Psoas muscle (tissue), 8 donors: ENCODE measurements around the gene WDR82. TPM values are rescaled to one million over a fixed set of nuclear protein-coding genes. Genes with fewer than 3 reads are reported as not detected.

Experiments
- ATAC-seq, 4 donors: fragments of 200-7000 bp; cut with Tn5 transposase; one replicate each; pipeline ENCODE4 v1.9.1; 2020; ENCODE audit warnings: moderate library complexity in 3 of 4, mild to moderate bottlenecking in 2 of 4
- DNase-seq, 2 donors: peaks; one replicate each; pipeline ENCODE4 v3.0.0-alpha.2; 2020
- H3K27ac ChIP-seq: fragments of 200-600 bp; one replicate; pipeline ENCODE4 v1.8.0; 2022
- H3K27me3 ChIP-seq, 3 donors: fragments of 200-600 bp in 1 of 3; one replicate each; pipeline versions ENCODE4 v1.6.1 to v1.8.0; 2013 to 2022; ENCODE audit warnings: low read length in 2 of 3, mild to moderate bottlenecking in 2 of 3, moderate library complexity in 1 of 3; ENCODE audit not compliant: insufficient read depth in 3 of 3
- H3K36me3 ChIP-seq, 2 donors: fragments of 200-600 bp in 1 of 2; one replicate each; pipeline versions ENCODE4 v1.6.1 to v1.8.0; 2013 to 2022; ENCODE audit warnings: low read depth in 1 of 2, mild to moderate bottlenecking in 1 of 2, moderate library complexity in 1 of 2; ENCODE audit not compliant: insufficient read depth in 1 of 2
- H3K4me1 ChIP-seq: fragments of 200-600 bp; one replicate; pipeline ENCODE4 v1.8.0; 2022
- H3K4me3 ChIP-seq: fragments of 200-600 bp; one replicate; pipeline ENCODE4 v1.8.0; 2022; ENCODE audit warnings: mild to moderate bottlenecking
- H3K9me3 ChIP-seq: fragments of 200-600 bp; one replicate; pipeline ENCODE4 v1.8.0; 2022
- whole genome bisulfite sequencing, 3 donors: extraction: QIAGEN DNeasy Blood & Tissue Kit; methylation state at CpG; one replicate each; pipeline versions ENCODE4 v1.1.6 to v1.1.7; 2013; 5-methylcytosine and 5-hydroxymethylcytosine counted together
- intact Hi-C, 2 donors: fragments of 100-400 bp; cut with DNase I; formaldehyde crosslinking; loops; one replicate each; pipeline versions ENCODE4 v1.11.0 to v1.14.2; 2022
- polyA plus RNA-seq, 3 donors: library from polyadenylated mRNA; stranded (reverse); fragments of 200-250 nt; gene quantifications; one replicate each; pipeline ENCODE4 v1.2.3, GENCODE V29; 2013
- total RNA-seq, 4 donors: library from RNA; stranded (reverse); fragmentation: NEBNext Ultra II Directional in 2 of 4; extraction: Animal tissue kit (Norgen Biotek cat#: 25700) in 2 of 4; gene quantifications; one replicate each; pipeline versions ENCODE4 v1.2.1 to v1.2.4, GENCODE V29; 2021 to 2023
- TF ChIP-seq, protein P1 (sequence below): fragments of 200-600 bp; IDR thresholded peaks from one replicate; pipeline ENCODE4 v1.8.0; 2022; ENCODE audit warnings: antibody characterized with exemption
- donor health status: healthy with polysubstance abuse.
- donor health status: DM: no; HTN: no; CAD: no; lungs with moderate emphysema.
- donor health status: Bipolar disorder and iron deficiency.
- donor health status: healthy.
- donor health status: DM: yes; HTN: yes; CAD: no.
- donor health status: DM: no; HTN: no; CAD: no.
- donor health status: DM: no; HTN: no; CAD: no.
- donor health status: DM: yes; HTN: yes; CAD: no.

The WDR82 gene
- total and polyA plus RNA-seq, 7 donors: 46.1 to 96.7 (median 84.0) TPM

- Histone ChIP-seq H3K36me3 (no peaks in the 10 kb centered on the region), H3K4me3 (no peak overlapping the region), H3K27ac (no peak overlapping the region), H3K4me1 (peaks cover 36% of the 10 kb centered on the region), H3K27me3 (no peaks in the 10 kb centered on the region), H3K9me3 (no peaks in the 10 kb centered on the region)
- DNase-seq: no peak
- WGBS, 3 donors: 91 to 100% (median 95%) methylated on average over 1 of the region's 1 CpG
- intact Hi-C loops: no loop called here
- TF ChIP-seq, protein P1, sequence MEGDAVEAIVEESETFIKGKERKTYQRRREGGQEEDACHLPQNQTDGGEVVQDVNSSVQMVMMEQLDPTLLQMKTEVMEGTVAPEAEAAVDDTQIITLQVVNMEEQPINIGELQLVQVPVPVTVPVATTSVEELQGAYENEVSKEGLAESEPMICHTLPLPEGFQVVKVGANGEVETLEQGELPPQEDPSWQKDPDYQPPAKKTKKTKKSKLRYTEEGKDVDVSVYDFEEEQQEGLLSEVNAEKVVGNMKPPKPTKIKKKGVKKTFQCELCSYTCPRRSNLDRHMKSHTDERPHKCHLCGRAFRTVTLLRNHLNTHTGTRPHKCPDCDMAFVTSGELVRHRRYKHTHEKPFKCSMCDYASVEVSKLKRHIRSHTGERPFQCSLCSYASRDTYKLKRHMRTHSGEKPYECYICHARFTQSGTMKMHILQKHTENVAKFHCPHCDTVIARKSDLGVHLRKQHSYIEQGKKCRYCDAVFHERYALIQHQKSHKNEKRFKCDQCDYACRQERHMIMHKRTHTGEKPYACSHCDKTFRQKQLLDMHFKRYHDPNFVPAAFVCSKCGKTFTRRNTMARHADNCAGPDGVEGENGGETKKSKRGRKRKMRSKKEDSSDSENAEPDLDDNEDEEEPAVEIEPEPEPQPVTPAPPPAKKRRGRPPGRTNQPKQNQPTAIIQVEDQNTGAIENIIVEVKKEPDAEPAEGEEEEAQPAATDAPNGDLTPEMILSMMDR: no peak
- ATAC-seq: no peak
Measured at GRCh38 chr3:52242039-52242438, 36.4 kb downstream of the WDR82 start.

DNA sequence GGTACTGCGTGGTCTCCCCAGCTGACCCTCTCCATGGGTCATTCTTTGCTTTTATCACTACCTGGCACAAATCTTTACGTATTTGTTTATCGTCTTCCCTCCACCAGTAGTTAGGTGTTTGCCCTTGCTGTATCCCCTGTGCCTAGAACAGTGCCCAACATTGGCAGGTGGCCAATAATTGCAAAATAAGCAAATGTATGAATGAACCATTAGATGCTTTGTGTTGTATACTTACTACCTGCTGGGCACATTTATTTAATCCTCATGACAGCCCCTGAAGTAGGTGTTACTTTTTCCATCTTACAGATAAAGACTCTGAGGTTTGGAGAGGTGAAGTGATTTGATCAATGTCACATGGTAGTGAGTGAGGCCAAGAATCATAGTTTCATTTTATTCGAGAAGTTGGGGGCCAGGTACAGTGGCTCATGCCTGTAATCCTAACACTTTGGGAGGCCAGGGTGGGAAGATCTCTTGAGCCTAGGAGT is 37.5 kb downstream of the WDR82 start:
- H3K27ac ChIP-seq: peak overlapping the region; percentile 94
- peaks cover 42% of the 10 kb centered on the region for H3K4me1 ChIP-seq
- intact Hi-C loops: no loop called here

DNA sequence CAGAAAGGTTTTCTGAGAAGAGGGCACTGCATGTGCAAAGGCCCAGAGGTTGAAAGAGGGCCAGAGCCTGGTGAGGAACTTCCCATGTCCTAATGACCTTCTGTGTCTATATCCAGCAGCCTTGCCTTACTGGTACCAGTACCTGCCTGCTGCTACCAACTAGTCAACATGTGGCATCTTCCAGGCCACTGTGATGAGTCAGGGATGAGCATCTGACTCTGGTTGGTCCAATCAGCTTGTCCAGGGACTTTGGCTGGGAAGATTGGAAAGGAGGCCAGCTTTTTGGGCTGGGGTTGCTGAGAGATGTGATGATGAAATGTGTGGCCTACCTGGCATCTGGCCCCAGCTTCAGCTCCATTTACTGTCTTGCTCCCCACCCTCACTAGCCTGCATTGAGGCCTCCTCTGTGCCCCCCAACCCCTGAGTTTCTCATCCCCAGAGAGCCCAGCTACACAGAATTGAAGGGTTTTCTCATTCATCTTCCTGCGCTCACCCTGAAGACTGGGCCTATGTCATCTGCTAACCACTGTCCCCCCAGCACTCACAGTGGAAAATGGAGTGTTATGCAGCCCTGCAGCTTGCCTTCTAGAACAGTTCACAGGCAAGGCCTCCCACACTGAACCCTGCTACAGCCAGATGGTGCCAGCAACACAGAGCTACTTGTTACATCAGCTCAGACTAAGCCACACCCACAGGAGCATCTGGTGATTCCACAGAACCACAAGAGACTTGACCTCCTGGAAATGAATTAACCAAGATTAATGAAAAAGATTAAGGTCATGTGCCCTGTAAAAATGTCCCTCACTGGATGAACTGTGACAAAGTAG is 38.2 kb downstream of the WDR82 start:
- TF ChIP-seq, protein P1: no peak
- peaks cover 47% of the 10 kb centered on the region for H3K4me1 ChIP-seq
- intact Hi-C loops: no loop called here
- H3K4me3 ChIP-seq: peak overlapping the region; percentile 80
- no peaks in the 10 kb centered on the region for H3K36me3 ChIP-seq
- H3K27me3 ChIP-seq: no peaks in the 10 kb centered on the region
- H3K27ac ChIP-seq: peak overlapping the region; percentile 94
- DNase-seq (peak; percentile 77 to 83), ATAC-seq (peak; percentile 26 to 58 (median 46))
- 94 to 100% (median 100%) methylated on average over 1 of the region's 1 CpG for WGBS, 3 donors
- no peaks in the 10 kb centered on the region for H3K9me3 ChIP-seq

More for the DNA sequence above, 37.5 kb downstream of the WDR82 start:
- DNase-seq (no peak), ATAC-seq (no peak)
- Histone ChIP-seq H3K36me3 (no peaks in the 10 kb centered on the region), H3K9me3 (no peaks in the 10 kb centered on the region), H3K27me3 (no peaks in the 10 kb centered on the region), H3K4me3 (no peak overlapping the region)
- TF ChIP-seq, protein P1: no peak
- 91 to 96% (median 92%) methylated on average over 4 of the region's 4 CpGs for WGBS, 3 donors

DNA sequence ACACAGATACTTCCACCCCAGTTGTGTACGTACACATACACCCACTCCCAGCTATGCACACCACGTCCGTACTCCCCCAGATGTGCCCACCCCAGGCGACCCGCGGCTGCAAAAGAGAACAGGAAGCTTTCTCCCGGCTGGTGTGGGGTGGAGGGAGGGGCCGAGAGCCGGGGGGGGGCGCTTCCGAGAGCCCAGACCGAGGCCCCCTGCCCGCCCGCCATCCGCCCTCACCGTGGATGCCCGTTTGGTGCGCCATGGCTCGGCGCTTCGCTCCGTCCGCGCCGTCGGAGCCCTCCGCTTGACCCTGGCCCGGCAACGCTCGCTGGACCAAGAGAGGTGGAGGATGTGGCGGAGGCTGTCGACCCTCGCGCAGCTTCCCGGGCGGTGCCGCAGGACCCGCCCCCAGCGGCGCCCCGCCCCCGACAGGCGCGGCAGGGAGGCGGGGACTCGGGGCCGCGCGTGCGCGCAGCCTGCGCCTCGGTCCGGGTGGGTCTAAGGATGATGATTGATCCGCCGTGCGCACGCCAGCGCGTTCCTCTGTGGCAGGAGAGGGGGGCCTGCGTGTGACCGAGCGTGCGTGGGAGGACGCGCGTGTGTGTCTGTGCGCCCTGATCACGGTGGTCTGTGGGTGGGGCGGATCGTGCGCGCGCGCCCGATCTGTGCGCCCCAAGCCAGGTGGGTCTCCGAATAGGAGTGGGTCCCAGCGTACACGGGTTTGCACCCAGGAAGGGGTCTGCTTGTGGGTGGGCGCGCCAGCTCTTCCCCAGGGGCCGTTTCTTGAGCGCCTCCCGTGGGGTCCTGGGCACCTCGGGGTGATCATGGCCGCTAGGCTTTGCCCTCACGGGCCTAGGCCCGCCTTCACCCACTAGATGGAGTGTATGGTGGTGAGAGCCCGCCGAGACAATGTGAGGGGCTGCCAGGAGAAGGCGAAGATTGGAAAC is 39.4 kb downstream of the WDR82 start, which contains the start of gene TWF2:
TWF2 (minus strand) TSS at position 398 of the 941 bp plus-strand sequence; CDS start at position 256, 142 bp downstream.
- intact Hi-C loops: loop anchor here (2.0 to 5.0 kb wide), 2 partner anchors 38 kb away; partner anchors contain the start of gene WDR82 (in 1 of the 2)
- ATAC-seq (peak; percentile 53 to 61 (median 56)), DNase-seq (peak; percentile 80 to 86)
- no peaks in the 10 kb centered on the region for H3K36me3 ChIP-seq
- H3K27me3 ChIP-seq: no peaks in the 10 kb centered on the region
- no peaks in the 10 kb centered on the region for H3K9me3 ChIP-seq
- TF ChIP-seq, protein P1: peak; percentile 33
- H3K27ac ChIP-seq: peak within 1 kb of the TSS; percentile 94
- peaks cover 52% of the 10 kb centered on the region for H3K4me1 ChIP-seq
- 1% methylated on average over 64 to 92 of the region's 92 CpGs for WGBS, 3 donors
- H3K4me3 ChIP-seq: peak within 1 kb of the TSS; percentile 80
